NCI-H82 (cell line): ENCODE data around the gene CNTN1.
"Not testable (repeated sequence)": the region's sequence is repeated elsewhere in the genome, so short reads cannot be mapped to it uniquely, and the experiment has no call there.

Experiments
- DNase-seq: peaks from one replicate; lab custom pipeline; 2025; lab: John Stamatoyannopoulos, UW

The CNTN1 gene

GRCh38 chr12:41045509-41045908, 353.3 kb downstream of the CNTN1 start:
- no peak for DNase-seq

- DNase-seq, result no peak
Measured at GRCh38 chr12:41049033-41049432, 356.8 kb downstream of the CNTN1 start.

- no peak for DNase-seq
Measured at GRCh38 chr12:41051954-41052353, 359.7 kb downstream of the CNTN1 start.

GRCh38 chr12:41052441-41052840, 360.2 kb downstream of the CNTN1 start:
- DNase-seq, result no peak

- no peak for DNase-seq
Measured at GRCh38 chr12:41053046-41053445, 360.8 kb downstream of the CNTN1 start.

- peak; percentile 8 for DNase-seq
Measured at GRCh38 chr12:41055875-41056577, 363.8 kb downstream of the CNTN1 start.

GRCh38 chr12:41058266-41058665, 366.0 kb downstream of the CNTN1 start:
- no peak for DNase-seq

- no peak for DNase-seq
Measured at GRCh38 chr12:41061192-41061591, 369.0 kb downstream of the CNTN1 start.

- DNase-seq, result no peak
Measured at GRCh38 chr12:41064411-41064810, 372.2 kb downstream of the CNTN1 start.

GRCh38 chr12:41067941-41068645, 375.9 kb downstream of the CNTN1 start:
- DNase-seq, result no peak

GRCh38 chr12:41073633-41074472, 381.6 kb downstream of the CNTN1 start:
- peak; percentile 31 for DNase-seq

- no peak for DNase-seq
Measured at GRCh38 chr12:41074473-41074769, 382.2 kb downstream of the CNTN1 start.

GRCh38 chr12:41076114-41076513, 383.9 kb downstream of the CNTN1 start:
- no peak for DNase-seq

- DNase-seq, result not testable (repeated sequence)
Measured at GRCh38 chr12:41081241-41081640, 389.0 kb downstream of the CNTN1 start.

- DNase-seq, result no peak
Measured at GRCh38 chr12:41089438-41089837, 397.2 kb downstream of the CNTN1 start.

GRCh38 chr12:41092115-41092514, 399.9 kb downstream of the CNTN1 start:
- no peak for DNase-seq

GRCh38 chr12:41096797-41097196, 404.6 kb downstream of the CNTN1 start:
- DNase-seq, result no peak

- peak; percentile 38 for DNase-seq
Measured at GRCh38 chr12:41100572-41100971, 408.3 kb downstream of the CNTN1 start.

GRCh38 chr12:41101806-41102205, 409.6 kb downstream of the CNTN1 start:
- DNase-seq, result no peak

- no peak for DNase-seq
Measured at GRCh38 chr12:41103614-41104013, 411.4 kb downstream of the CNTN1 start.

GRCh38 chr12:41106315-41106714, 414.1 kb downstream of the CNTN1 start:
- DNase-seq, result no peak

GRCh38 chr12:41108032-41108431, 415.8 kb downstream of the CNTN1 start:
- no peak for DNase-seq

GRCh38 chr12:41112903-41113302, 420.7 kb downstream of the CNTN1 start:
- no peak for DNase-seq
